Heart right ventricle (tissue), 16 donors: ENCODE measurements around the gene EMP3. TPM values are rescaled to one million over a fixed set of nuclear protein-coding genes. Genes with fewer than 3 reads are reported as not detected.

Source experiments
- ATAC-seq, 8 donors: fragments of 200-7000 bp; cut with Tn5 transposase; one replicate each; pipeline ENCODE4 v1.9.1; 2020; ENCODE audit warnings: mild to moderate bottlenecking in 8 of 8, moderate library complexity in 8 of 8, moderate number of reproducible peaks in 1 of 8
- DNase-seq, 2 donors: peaks; one replicate each; pipeline ENCODE4 v3.0.0-alpha.2; 2020
- H3K27ac ChIP-seq, 10 donors: fragments of 200-600 bp; sonication (generic) in 2 of 10; one replicate each; pipeline versions ENCODE4 v1.5.0 to v1.8.0; 2020 to 2022; ENCODE audit warnings: mild to moderate bottlenecking in 3 of 10
- H3K27me3 ChIP-seq, 7 donors: fragments of 200-600 bp; one replicate each; pipeline ENCODE4 v1.8.0; 2021 to 2022; ENCODE audit warnings: mild to moderate bottlenecking in 2 of 7
- H3K36me3 ChIP-seq, 9 donors: fragments of 200-600 bp; sonication (generic) in 1 of 9; one replicate each; pipeline versions ENCODE4 v1.5.0 to v1.8.0; 2020 to 2022; ENCODE audit warnings: mild to moderate bottlenecking in 2 of 9
- H3K4me1 ChIP-seq, 9 donors: fragments of 200-600 bp; sonication (generic) in 1 of 9; one replicate each; pipeline versions ENCODE4 v1.5.0 to v1.8.0; 2020 to 2022; ENCODE audit warnings: mild to moderate bottlenecking in 4 of 9
- H3K4me3 ChIP-seq, 10 donors: fragments of 200-600 bp; sonication (generic) in 2 of 10; one replicate each; pipeline versions ENCODE4 v1.5.0 to v1.8.0; 2020 to 2022; ENCODE audit warnings: mild to moderate bottlenecking in 7 of 10, moderate library complexity in 2 of 10
- H3K9me3 ChIP-seq, 11 donors: fragments of 200-600 bp in 10 of 11; sonication (generic) in 2 of 11; one replicate each; pipeline versions ENCODE4 v1.5.0 to v1.8.0; 2013 to 2022; ENCODE audit warnings: mild to moderate bottlenecking in 2 of 11, control low read depth in 1 of 11, moderate library complexity in 1 of 11
- CTCF ChIP-seq, 9 donors: fragments of 200-600 bp; sonication (generic) in 2 of 9; IDR thresholded peaks; one replicate each; pipeline versions ENCODE4 v1.5.0 to v1.8.0; 2021 to 2022; ENCODE audit warnings: antibody characterized with exemption in 9 of 9, mild to moderate bottlenecking in 5 of 9, moderate library complexity in 1 of 9
- WGBS, 2 donors: extraction: QIAGEN DNeasy Blood & Tissue Kit; methylation state at CpG; one replicate each; pipeline ENCODE4 v1.1.7; 2013; ENCODE audit warnings: inconsistent platforms in 1 of 2; 5-methylcytosine and 5-hydroxymethylcytosine counted together
- intact Hi-C, 10 donors: fragments of 100-400 bp; cut with DNase I; formaldehyde crosslinking; loops; one replicate each; pipeline versions ENCODE4 v1.11.1 to v1.14.2; 2022
- polyA plus RNA-seq, 2 donors: library from polyadenylated mRNA; stranded (reverse); fragments of 200-250 nt; gene quantifications; one replicate each; pipeline ENCODE4 v1.2.3, GENCODE V29; 2013
- total RNA-seq, 10 donors: library from RNA; stranded (reverse); fragmentation: NEBNext Ultra II Directional in 3 of 10; extraction: Animal tissue kit (Norgen Biotek cat#: 25700) in 3 of 10; gene quantifications; one replicate each; pipeline versions ENCODE4 v1.2.1 to v1.2.4, GENCODE V29; 2021 to 2023
- donor health status: Arrhythmogenic right ventricular cardiomyopathy.
- donor health status: ischemic (EF 13 %, LVEDD 7.1; RV severe dilation, severe dysfunction).
- donor health status: healthy with polysubstance abuse.
- donor health status: DM: no; HTN: yes; CAD: no.
- donor health status: DM: no; HTN: no; CAD: no.
- donor health status: ischemic (EF 25% LVEDD 6.9; RV normal size, moderate dysfunction).
- donor health status: ischemic (EF 25% LVEDD 5.7; RV mildly dilated, moderate dysfunction).
- donor health status: healthy.
- donor health status: DM: yes; HTN: yes; CAD: no.
- donor health status: Ischemic cardiomyopathy.
- donor health status: ischemic (EF 35%, LVEDD 5.7; RV mildly dilated, moderate dysfunction).
- donor health status: nonischemic (EF 11% LVEDD 7.7; RV severe dilation, severe dysfunction).
- donor health status: DM: yes; HTN: yes; CAD: no.
- donor health status: PGD.
- donor health status: ischemic (EF 29% LVEDD 5.4; RV normal size, mild dysfunction).
- donor health status: nonischemic (EF 23%, LVEDD 6.1; RV moderate dilation, normal function).

EMP3 gene
- total and polyA plus RNA-seq, 12 donors = 18.8 to 124 (median 38.5) TPM

- no peak for ATAC-seq
- Histone ChIP-seq H3K9me3 (no peaks in the 10 kb centered on the region), H3K27ac (no peak overlapping the region), H3K4me1 (peaks cover 0 to 6% (median 3%) of the 10 kb centered on the region in 9 donors), H3K36me3 (peaks cover 0 to 38% (median 0%) of the 10 kb centered on the region in 9 donors), H3K27me3 (no peaks in the 10 kb centered on the region), H3K4me3 (no peak overlapping the region)
- intact Hi-C loops = no loop called here
- 92 to 93% methylated on average over 14 of the region's 14 CpGs for WGBS, 2 donors
- TF ChIP-seq CTCF (IDR thresholded peaks at IDR 0.05) = no peak
- no peak for DNase-seq
These were observed 13.6 kb downstream of the EMP3 start for GRCh38 chr19:48338802-48339503.

- intact Hi-C loops = no loop called here
- H3K4me1 ChIP-seq = no peaks in the 10 kb centered on the region
- ATAC-seq (no peak), DNase-seq (no peak)
- no peak overlapping the region for H3K4me3 ChIP-seq
- no peak for TF ChIP-seq CTCF (IDR thresholded peaks at IDR 0.05)
- no peak overlapping the region for H3K27ac ChIP-seq
- H3K9me3 ChIP-seq = no peaks in the 10 kb centered on the region
- WGBS, 2 donors = 87 to 88% methylated on average over 11 of the region's 11 CpGs
- H3K27me3 ChIP-seq = no peaks in the 10 kb centered on the region
- H3K36me3 ChIP-seq = peaks cover 0 to 48% (median 0%) of the 10 kb centered on the region in 9 donors
These were observed 15.6 kb downstream of the EMP3 start for GRCh38 chr19:48340995-48341394.

- H3K36me3 ChIP-seq = peaks cover 0 to 42% (median 0%) of the 10 kb centered on the region in 9 donors
- no peaks in the 10 kb centered on the region for H3K27me3 ChIP-seq
- ATAC-seq = no peak
- WGBS, 2 donors = 97 to 98% methylated on average over 10 of the region's 10 CpGs
- H3K9me3 ChIP-seq = no peaks in the 10 kb centered on the region
- intact Hi-C loops = no loop called here
- DNase-seq = no peak
- H3K4me3 ChIP-seq = no peak overlapping the region
- TF ChIP-seq CTCF (IDR thresholded peaks at IDR 0.05) = no peak
- no peak overlapping the region for H3K27ac ChIP-seq
- H3K4me1 ChIP-seq = no peaks in the 10 kb centered on the region
These were observed 16.4 kb downstream of the EMP3 start for GRCh38 chr19:48341515-48342413.

- 93 to 94% methylated on average over 20 of the region's 20 CpGs for WGBS, 2 donors
These were observed 17.0 kb downstream of the EMP3 start for GRCh38 chr19:48342414-48342738.

More at GRCh38 chr19:48342414-48342738, 17.0 kb downstream of the EMP3 start:
- ATAC-seq (no peak), DNase-seq (no peak)
- H3K36me3 ChIP-seq = peaks cover 0 to 42% (median 0%) of the 10 kb centered on the region in 9 donors
- no peaks in the 10 kb centered on the region for H3K4me1 ChIP-seq
- no peak for TF ChIP-seq CTCF (IDR thresholded peaks at IDR 0.05)
- intact Hi-C loops = no loop called here
- H3K27me3 ChIP-seq = no peaks in the 10 kb centered on the region
- no peak overlapping the region for H3K27ac ChIP-seq
- H3K9me3 ChIP-seq = no peaks in the 10 kb centered on the region
- H3K4me3 ChIP-seq = no peak overlapping the region
